DND-41 (cell line): ENCODE measurements around the gene EDEM3.
"Not testable (repeated sequence)": the region's sequence is repeated elsewhere in the genome, so short reads cannot be mapped to it uniquely, and the experiment has no call there.

ENCODE experiments used
- CTCF ChIP-seq: IDR thresholded peaks from 2 replicates; pipeline ENCODE4 v1.5.1; 2012; ENCODE audit warnings: borderline replicate concordance, low read length, moderate library complexity, mild to moderate bottlenecking; ENCODE audit not compliant: poor library complexity, severe bottlenecking; ENCODE audit errors: extremely low read depth
- EZH2 ChIP-seq: IDR thresholded peaks from 3 replicates; pipeline ENCODE4 v1.6.1; 2012; ENCODE audit warnings: borderline replicate concordance, low read depth, mild to moderate bottlenecking, moderate library complexity, low read length, inconsistent platforms; ENCODE audit not compliant: severe bottlenecking

DNA sequence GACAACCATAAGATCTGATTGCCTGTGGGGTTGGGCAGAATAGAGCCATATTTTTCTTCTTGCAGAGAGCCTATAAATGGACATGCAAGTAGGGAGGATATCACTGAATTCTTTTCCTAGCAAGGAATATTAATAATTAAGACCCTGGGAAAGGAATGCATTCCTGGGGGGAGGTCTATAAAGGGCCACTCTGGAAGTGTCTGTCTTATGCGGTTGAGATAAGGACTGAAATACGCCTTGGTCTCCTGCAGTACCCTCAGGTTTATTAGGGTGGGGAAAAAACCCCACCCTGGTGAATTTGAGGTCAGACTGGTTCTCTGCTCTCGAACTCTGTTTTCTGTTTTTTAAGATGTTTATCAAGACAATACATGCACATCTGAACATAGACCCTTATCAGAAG, 29.1 kb upstream of the EDEM3 start:
- not testable (repeated sequence) for TF ChIP-seq CTCF, EZH2
